Tibial nerve (tissue), 4 donors: ENCODE results near the gene HS6ST1.

ENCODE experiments used
- CTCF ChIP-seq, 5 experiments: fragments of 200-600 bp in 3 of 5; fragments of 450-650 bp in 2 of 5; sonication (generic) in 3 of 5; IDR thresholded peaks; one replicate each; pipeline ENCODE4 v1.5.1; 2016 to 2019; ENCODE audit warnings: antibody characterized with exemption in 5 of 5, mild to moderate bottlenecking in 3 of 5, moderate library complexity in 2 of 5
- EP300 ChIP-seq, 2 donors: sonication (generic); formaldehyde crosslinking; IDR thresholded peaks; one replicate each; pipeline ENCODE4 v1.6.1; 2017; ENCODE audit warnings: antibody characterized with exemption in 2 of 2, mild to moderate bottlenecking in 1 of 2
- POLR2A ChIP-seq, 2 donors: fragments of 450-650 bp; IDR thresholded peaks; one replicate each; pipeline ENCODE4 v1.6.1; 2017; ENCODE audit warnings: antibody characterized with exemption in 2 of 2, mild to moderate bottlenecking in 2 of 2, moderate library complexity in 2 of 2

GRCh38 chr2:128343459-128343858, 24.8 kb upstream of the HS6ST1 start:
- TF ChIP-seq CTCF (IDR thresholded peaks at IDR 0.05) = no peak
- no peak for TF ChIP-seq POLR2A (IDR thresholded peaks at IDR 0.05)
- no peak for TF ChIP-seq EP300 (IDR thresholded peaks at IDR 0.05)
